GM12878 (cell line): ENCODE measurements around the gene CYB5R3.

Experiments
- CTCF ChIP-seq, 3 experiments: IDR thresholded peaks in 2 of 3; conservative IDR thresholded peaks in 1 of 3; 2 replicates each; pipeline ENCODE4 v1.5.1; 2011; ENCODE audit warnings: low read depth in 3 of 3, low read length in 3 of 3, mild to moderate bottlenecking in 3 of 3, control low read depth in 2 of 3, moderate library complexity in 2 of 3, inconsistent platforms in 1 of 3, mixed read lengths in 1 of 3; ENCODE audit not compliant: control insufficient read depth in 2 of 3, insufficient read depth in 1 of 3; ENCODE audit errors: extremely low read depth in 1 of 3
- ETV6 ChIP-seq, 2 experiments: fragments of 450-650 bp in 1 of 2; IDR thresholded peaks in 1 of 2; conservative IDR thresholded peaks in 1 of 2; 2 replicates each; pipeline ENCODE4 v1.6.1; 2014; ENCODE audit warnings: antibody characterized with exemption in 1 of 2, borderline replicate concordance in 1 of 2, low read depth in 1 of 2, mild to moderate bottlenecking in 1 of 2, moderate library complexity in 1 of 2
- EZH2 ChIP-seq: IDR thresholded peaks from 2 replicates; pipeline ENCODE4 v1.6.1; 2012; ENCODE audit warnings: low read depth, mild to moderate bottlenecking, control low read depth, inconsistent platforms, low read length, borderline replicate concordance; ENCODE audit not compliant: control insufficient read depth
- KAT2A ChIP-seq: conservative IDR thresholded peaks from 2 replicates; pipeline ENCODE4 v1.6.1; 2011; ENCODE audit warnings: low read depth, low read length; ENCODE audit not compliant: control insufficient read depth
- MAX ChIP-seq: IDR thresholded peaks from 2 replicates; pipeline ENCODE4 v1.6.1; 2012; ENCODE audit warnings: low read depth, low read length, improper control_type of control experiment
- MYC ChIP-seq: IDR thresholded peaks from 2 replicates; pipeline ENCODE4 v1.6.1; 2011; ENCODE audit warnings: mild to moderate bottlenecking, low read length, moderate library complexity, inconsistent platforms; ENCODE audit not compliant: insufficient read depth, insufficient replicate concordance, insufficient read length, severe bottlenecking
- NFIC ChIP-seq: IDR thresholded peaks from 2 replicates; pipeline ENCODE4 v1.6.1; 2012; ENCODE audit warnings: low read depth, mild to moderate bottlenecking, inconsistent platforms, low read length, moderate library complexity
- NFYB ChIP-seq: IDR thresholded peaks from 2 replicates; pipeline ENCODE4 v1.6.1; 2011; ENCODE audit warnings: low read depth, mild to moderate bottlenecking, low read length, improper control_type of control experiment, moderate library complexity; ENCODE audit not compliant: insufficient read depth
- PAX5 ChIP-seq: IDR thresholded peaks from 2 replicates; pipeline ENCODE4 v1.6.1; 2011; ENCODE audit warnings: low read depth, low read length, borderline replicate concordance
- POLR2A ChIP-seq: IDR thresholded peaks from 2 replicates; pipeline ENCODE4 v1.6.1; 2011; ENCODE audit warnings: low read depth, mild to moderate bottlenecking, low read length
- PRDM15 ChIP-seq: fragments of 450-650 bp; formaldehyde crosslinking; IDR thresholded peaks from 2 replicates; pipeline ENCODE4 v1.4.0; 2020; ENCODE audit warnings: mild to moderate bottlenecking, moderate library complexity
- REST ChIP-seq: IDR thresholded peaks from 2 replicates; pipeline ENCODE4 v1.6.1; 2012; ENCODE audit warnings: mild to moderate bottlenecking, low read depth, low read length
- ZNF24 ChIP-seq: fragments of 450-650 bp; IDR thresholded peaks from 2 replicates; pipeline ENCODE4 v1.6.1; 2017; ENCODE audit warnings: antibody characterized with exemption, mild to moderate bottlenecking

GRCh38 chr22:42696331-42696967 is 47.3 kb upstream of the CYB5R3 start:
- TF ChIP-seq CTCF (IDR thresholded peaks at IDR 0.05 in 2 of 3, conservative IDR thresholded peaks at IDR 0.05 in 1 of 3; ENCODE audit: control insufficient read depth in 2 of 3, extremely low read depth in 1 of 3, insufficient read depth in 1 of 3, low read depth in 3 of 3, low read length in 3 of 3) (no peak), MYC (no peak), MAX (no peak), ETV6 (conservative IDR thresholded peaks at IDR 0.05 in 1 of 2, IDR thresholded peaks at IDR 0.05 in 1 of 2; ENCODE audit: borderline replicate concordance in 1 of 2, low read depth in 1 of 2) (no peak), KAT2A (no peak), REST (no peak), NFIC (no peak), POLR2A (no peak), EZH2 (no peak), NFYB (no peak), PAX5 (no peak), ZNF24 (no peak), PRDM15 (CRISPR knock-in tag) (no peak)
